Rectal smooth muscle tissue (tissue), 1 donor: ENCODE results near the gene MYO1A.
"Not testable (repeated sequence)": the region's sequence is repeated elsewhere in the genome, so short reads cannot be mapped to it uniquely, and the experiment has no call there.

Source experiments
- H3K27ac ChIP-seq: one replicate; pipeline ENCODE4 v1.7.0; 2013; ENCODE audit warnings: low read depth, low read length, inconsistent platforms
- H3K27me3 ChIP-seq: one replicate; pipeline ENCODE4 v1.7.0; 2013; ENCODE audit warnings: low read length; ENCODE audit not compliant: control insufficient read depth, insufficient read depth
- H3K36me3 ChIP-seq: one replicate; pipeline ENCODE4 v1.7.0; 2013; ENCODE audit warnings: low read length; ENCODE audit not compliant: control insufficient read depth, insufficient read depth
- H3K4me1 ChIP-seq: one replicate; pipeline ENCODE4 v1.7.0; 2013; ENCODE audit warnings: low read length; ENCODE audit not compliant: control insufficient read depth, insufficient read depth
- H3K4me3 ChIP-seq: one replicate; pipeline ENCODE4 v1.7.0; 2013; ENCODE audit warnings: low read length
- H3K9ac ChIP-seq: one replicate; pipeline ENCODE4 v1.7.0; 2013; ENCODE audit warnings: low read length

MYO1A gene

DNA sequence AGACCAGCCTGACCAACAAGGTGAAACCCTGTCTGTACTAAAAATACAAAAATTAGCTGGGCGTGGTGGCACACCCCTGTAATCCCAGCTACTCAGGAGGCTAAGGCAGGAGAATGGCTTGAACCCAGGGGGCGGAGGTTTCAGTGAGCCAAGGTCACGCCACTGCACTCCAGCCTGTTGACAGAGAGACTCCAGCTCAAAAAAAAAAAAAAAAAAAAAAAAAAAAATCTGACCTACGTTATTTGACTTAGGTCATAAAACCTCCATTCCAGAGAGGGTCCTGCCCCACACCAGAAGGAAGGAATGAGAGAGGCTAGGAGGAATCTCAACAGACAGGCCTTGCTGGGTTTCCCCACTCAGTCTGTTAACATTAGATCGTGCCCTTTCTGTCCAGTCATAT lies 31.6 kb downstream of the MYO1A start:
- H3K27me3 ChIP-seq, H3K9ac ChIP-seq, H3K4me3 ChIP-seq, H3K36me3 ChIP-seq, H3K27ac ChIP-seq: not testable (repeated sequence)
- H3K4me1 ChIP-seq, result peaks cover 13% of the 10 kb centered on the region

DNA sequence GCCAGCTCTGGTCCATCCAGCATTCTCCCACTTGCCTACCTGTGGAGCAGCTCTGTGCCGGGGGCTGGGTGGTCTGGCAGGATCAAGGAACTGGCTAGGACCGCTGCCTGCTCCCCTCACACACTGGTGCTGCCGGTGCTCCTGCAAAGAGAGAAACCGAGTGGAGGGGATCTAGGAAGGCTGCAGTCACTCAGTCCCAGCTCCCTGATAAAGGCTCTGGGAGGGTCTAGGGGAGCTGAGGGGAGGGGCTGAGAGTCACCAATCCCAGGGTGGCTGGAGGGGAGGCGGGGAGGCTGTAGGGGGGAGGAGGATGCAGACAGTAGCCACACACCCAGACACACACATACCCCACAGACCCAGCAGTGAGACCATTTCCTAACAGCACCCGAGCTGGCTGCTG lies 33.6 kb downstream of the MYO1A start, which contains the start of gene TAC3:
TAC3 (minus strand) TSS at position 182 of the 400 bp plus-strand sequence. CDS start 732 bp downstream, outside the sequence.
- Histone ChIP-seq H3K27ac (no peak within 1 kb of the TSS), H3K27me3 (no peaks in the 10 kb centered on the region), H3K36me3 (no peaks in the 10 kb centered on the region), H3K4me3 (no peak within 1 kb of the TSS), H3K4me1 (peaks cover 9% of the 10 kb centered on the region), H3K9ac (no peak within 1 kb of the TSS)

DNA sequence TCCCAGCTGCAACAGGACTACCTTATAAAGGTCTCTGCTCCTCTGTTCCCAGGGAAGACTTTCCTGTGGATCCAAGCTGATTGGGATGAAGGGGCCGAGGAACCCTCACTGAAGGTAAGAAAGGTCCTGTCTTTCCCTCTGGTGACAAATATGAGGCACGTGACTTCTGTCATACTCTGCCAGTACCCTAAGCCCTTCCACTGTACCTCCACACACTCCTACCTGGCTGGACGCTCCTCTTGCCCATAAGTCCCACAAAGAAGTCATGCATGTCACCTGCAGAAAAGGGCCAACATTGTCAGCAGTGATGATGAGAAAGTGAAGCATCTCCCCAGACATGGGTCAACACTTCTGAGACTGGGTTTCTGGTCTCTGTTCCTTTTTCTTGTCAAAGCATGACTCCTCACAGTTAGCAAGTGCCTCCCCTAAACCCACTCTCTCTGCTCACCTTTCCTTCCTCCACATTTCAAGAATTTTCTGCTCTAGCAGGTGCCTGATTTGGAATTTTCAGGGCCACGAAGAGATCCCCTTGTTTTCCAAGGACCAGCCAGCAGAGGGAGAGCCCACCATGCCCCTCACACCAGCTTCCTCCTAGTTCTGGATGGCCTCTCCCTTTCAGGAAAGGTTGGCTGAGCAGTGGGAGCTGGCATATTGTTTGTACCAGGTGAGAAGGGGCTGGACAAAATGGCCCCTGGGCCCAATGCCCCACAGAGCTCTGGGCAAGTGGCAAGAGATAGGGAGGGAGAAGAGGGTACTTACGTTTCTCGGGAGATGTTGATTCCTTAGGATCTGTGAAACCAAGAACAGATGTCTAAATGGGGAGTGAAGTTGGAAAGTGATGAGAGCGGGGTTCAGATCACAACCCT lies 37.1 kb downstream of the MYO1A start:
- Histone ChIP-seq H3K27me3 (no peaks in the 10 kb centered on the region), H3K36me3 (no peaks in the 10 kb centered on the region), H3K4me1 (peaks cover 10% of the 10 kb centered on the region), H3K4me3 (no peak overlapping the region), H3K27ac (no peak overlapping the region), H3K9ac (no peak overlapping the region)

DNA sequence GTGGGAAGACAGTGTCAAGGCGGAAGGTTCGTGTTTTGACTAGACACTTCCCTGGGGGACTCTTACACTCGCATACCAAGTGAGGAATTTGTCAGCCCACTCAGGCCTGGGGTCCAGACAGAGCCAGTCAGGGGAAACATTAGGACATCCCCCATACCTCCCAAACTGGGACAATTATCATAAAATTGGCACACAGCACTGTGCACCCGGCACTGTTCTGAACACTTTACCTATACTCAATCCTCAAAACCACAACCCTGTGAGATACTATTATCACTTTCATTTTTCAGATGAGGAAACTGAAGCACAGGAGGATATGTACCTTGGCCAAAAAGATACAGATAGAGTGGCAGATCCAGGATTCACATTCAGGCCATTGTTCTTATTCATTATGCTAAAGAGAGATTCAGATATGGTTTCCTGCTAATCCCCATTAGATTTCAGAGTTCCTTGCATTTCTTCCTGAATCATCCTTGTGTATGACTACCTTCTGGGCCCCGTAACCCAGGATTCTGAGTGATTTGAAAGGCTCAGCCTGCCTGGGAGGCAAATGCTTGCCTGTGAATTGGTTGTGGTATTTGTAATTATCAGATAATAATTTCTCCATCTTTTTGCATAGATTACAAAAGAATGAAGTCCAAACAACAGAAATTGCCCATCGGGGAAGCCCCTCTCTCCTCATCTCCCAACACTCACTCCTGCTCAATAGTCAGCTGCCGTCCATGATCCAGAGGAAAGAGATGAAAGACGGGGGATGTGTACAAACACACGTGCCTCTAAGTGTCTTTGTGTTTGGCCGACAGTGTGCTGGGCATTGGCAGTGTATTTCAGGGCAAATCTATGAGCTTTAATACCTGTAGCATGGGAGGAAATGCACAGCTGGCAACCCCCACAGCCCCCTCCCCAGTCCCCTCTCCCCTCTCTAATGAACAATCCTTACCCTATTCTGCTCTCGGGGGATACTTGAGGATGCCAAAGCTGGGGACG lies 38.2 kb downstream of the MYO1A start:
- Histone ChIP-seq H3K27ac (no peak overlapping the region), H3K4me1 (peaks cover 11% of the 10 kb centered on the region), H3K4me3 (no peak overlapping the region), H3K36me3 (no peaks in the 10 kb centered on the region), H3K9ac (no peak overlapping the region), H3K27me3 (no peaks in the 10 kb centered on the region)

DNA sequence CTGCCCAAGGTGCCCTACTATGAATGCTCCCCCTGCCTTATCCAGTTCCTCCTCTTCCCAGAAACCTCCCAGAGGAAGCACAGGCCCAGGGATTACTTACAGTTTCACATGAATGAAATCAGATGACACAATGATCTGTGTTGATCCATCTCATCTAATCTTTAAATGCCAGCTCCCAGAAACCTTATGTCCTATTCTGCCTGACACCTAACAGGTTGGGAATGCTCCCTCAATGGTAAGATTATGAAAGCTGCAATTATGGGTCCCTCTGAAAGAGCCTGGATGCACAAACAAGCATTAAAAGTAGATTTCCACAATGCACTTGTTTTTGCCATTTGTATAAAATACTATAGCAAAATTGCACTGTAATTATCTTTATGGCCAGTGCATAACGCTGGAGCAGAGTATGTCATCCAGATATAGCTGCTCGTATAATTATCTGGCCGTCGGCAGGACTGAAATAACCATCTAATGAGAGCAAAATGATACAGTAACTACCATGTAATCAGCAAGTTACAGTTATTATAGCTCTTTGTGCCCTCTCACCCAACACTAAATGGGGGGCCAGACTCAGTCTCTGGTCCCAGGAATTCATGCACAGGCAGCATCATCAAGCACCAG lies 39.2 kb downstream of the MYO1A start:
- Histone ChIP-seq H3K36me3 (no peaks in the 10 kb centered on the region), H3K4me1 (peaks cover 13% of the 10 kb centered on the region), H3K9ac (no peak overlapping the region), H3K4me3 (no peak overlapping the region), H3K27ac (no peak overlapping the region), H3K27me3 (no peaks in the 10 kb centered on the region)

DNA sequence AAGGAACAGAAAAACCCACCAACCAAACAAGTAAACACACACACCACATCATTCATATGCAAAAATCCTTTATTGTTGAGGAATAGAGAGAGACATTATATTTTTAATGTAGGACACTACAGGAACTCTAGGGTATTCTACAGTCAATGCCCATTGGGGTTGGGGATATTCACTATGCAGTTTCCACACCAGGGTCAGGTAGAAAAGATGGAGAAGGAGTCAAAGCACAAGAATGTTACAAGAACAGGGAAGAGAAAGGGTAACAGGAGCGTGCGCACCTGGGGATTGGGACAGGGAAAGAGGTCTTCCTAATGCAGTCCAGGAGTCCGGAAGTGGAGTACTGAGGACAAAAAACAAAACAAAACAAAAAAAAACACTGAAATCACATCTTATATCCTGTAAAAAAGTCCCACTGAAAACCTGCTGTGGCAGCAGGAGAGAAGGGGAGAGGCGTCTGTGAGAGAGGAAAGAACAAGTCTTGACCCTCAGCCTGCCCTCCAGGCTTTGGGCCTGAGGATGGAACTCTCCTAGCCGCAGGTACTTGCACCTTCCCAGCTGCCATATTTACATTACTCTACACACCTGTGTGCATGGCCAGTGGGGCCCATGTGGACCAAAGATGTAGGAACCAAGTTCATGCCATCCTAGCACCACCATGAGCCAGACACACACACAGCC lies 39.8 kb downstream of the MYO1A start:
- Histone ChIP-seq H3K36me3 (no peaks in the 10 kb centered on the region), H3K4me3 (no peak overlapping the region), H3K27ac (no peak overlapping the region)

DNA sequence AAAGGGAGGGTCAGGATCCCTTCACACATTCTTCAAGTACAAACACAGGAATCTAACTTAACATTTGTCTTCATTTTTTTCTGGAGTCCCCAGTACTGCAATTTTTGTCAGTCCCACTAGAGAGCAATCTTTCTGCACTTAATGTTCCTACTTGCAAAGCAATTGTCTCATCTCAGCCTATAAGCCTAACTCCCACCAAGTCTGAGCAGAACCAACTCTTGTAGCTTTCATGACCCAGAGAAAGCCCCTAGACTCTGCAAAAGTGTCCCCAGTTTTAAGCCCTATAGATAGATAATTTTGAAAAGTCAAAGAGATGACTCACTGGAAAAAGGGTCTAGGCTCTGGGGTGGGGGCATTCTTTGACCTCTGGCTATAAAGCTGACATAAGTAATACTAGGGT lies 41.8 kb downstream of the MYO1A start:
- Histone ChIP-seq H3K27me3 (no peaks in the 10 kb centered on the region), H3K9ac (no peak overlapping the region), H3K27ac (peak overlapping the region; percentile 25), H3K4me3 (no peak overlapping the region), H3K4me1 (peaks cover 13% of the 10 kb centered on the region), H3K36me3 (peaks cover 10% of the 10 kb centered on the region)

More for the DNA sequence above, 39.8 kb downstream of the MYO1A start:
- H3K4me1 ChIP-seq, result peaks cover 13% of the 10 kb centered on the region
- no peak overlapping the region for H3K9ac ChIP-seq
- no peaks in the 10 kb centered on the region for H3K27me3 ChIP-seq

DNA sequence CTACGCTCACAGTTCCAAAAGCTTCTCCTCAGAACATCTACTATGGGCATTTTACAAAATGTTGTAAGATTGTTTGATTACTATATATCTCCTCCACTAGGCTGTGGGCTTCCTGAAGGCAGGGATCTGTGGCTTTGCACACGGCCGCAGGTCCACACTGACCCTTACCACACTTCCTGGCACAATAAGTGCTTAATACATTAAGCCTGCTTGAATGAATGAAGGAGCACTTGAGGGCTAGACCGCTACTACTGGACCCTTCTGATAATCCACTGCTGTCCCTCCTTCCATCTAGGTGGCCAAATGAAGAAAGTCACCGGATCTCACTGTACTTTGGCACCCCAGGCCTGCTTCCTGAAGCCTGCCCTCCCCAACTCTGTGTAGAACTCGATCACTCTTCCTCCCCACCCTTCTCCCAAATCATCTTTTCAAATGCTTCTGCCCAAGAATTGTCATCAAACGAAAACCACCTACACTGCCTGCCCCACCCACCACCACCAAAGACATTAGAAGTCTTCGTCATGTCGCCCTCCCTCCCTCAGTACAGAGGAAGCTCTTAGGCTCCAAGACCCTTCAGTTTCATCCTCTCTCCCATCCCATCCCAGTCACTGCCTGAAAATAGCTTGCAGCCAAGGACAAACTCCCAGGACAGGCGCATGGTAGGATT lies 43.0 kb downstream of the MYO1A start:
- H3K9ac ChIP-seq, result peak overlapping the region; percentile 59
- peaks cover 16% of the 10 kb centered on the region for H3K36me3 ChIP-seq
- peaks cover 13% of the 10 kb centered on the region for H3K4me1 ChIP-seq
- H3K27ac ChIP-seq, result peak overlapping the region; percentile 38
- peak overlapping the region; percentile 56 for H3K4me3 ChIP-seq
- no peaks in the 10 kb centered on the region for H3K27me3 ChIP-seq

DNA sequence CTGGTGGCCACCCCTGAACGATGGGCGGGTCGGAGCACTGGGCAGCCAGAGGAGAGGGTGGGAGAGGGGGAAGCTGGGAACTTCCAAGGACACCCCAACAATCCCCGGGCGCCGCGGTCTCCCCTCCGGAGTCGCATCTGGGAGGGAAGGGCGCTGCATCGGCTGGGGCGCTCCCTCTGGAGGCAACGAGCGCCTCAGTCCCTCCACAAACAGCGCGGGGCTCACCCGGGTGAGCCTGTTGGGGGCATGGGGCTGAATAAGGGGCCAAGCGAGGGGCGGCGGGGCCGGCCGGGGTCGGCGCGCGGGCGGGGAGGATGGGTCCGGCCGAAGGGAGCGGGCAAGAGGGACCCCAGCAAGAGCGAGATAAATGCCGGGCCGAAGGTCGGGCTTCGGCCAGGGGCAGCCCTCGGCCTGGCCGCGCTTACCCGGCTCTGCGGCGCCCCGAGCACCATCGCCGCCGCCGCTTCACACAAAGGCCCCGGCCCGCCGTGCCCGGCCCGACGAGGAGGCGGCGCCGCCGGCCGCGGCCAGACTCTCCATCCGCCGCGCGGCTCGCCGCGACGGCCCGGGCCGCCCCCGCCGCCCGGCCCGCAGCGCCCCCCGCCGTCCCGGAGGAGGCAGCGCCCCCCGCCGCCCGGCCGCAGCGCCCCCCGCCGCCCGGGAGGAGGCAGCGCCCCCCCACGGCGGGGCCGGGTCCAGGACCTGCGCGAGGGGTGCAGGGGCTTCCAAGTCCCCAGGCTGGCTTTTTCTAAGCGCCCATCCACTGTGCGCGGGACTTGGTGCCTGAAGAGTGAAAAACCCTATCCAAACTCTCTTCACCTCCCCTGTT lies 43.7 kb downstream of the MYO1A start, which contains the start of gene ZBTB39:
ZBTB39 (minus strand) TSS at position 567 of the 829 bp plus-strand sequence. CDS start 1,629 bp downstream, outside the sequence.
- H3K27ac ChIP-seq, result peak within 1 kb of the TSS; percentile 66
- peaks cover 13% of the 10 kb centered on the region for H3K4me1 ChIP-seq
- peak within 1 kb of the TSS; percentile 59 for H3K9ac ChIP-seq
- H3K27me3 ChIP-seq, result no peaks in the 10 kb centered on the region
- peaks cover 16% of the 10 kb centered on the region for H3K36me3 ChIP-seq
- peak within 1 kb of the TSS; percentile 62 for H3K4me3 ChIP-seq

DNA sequence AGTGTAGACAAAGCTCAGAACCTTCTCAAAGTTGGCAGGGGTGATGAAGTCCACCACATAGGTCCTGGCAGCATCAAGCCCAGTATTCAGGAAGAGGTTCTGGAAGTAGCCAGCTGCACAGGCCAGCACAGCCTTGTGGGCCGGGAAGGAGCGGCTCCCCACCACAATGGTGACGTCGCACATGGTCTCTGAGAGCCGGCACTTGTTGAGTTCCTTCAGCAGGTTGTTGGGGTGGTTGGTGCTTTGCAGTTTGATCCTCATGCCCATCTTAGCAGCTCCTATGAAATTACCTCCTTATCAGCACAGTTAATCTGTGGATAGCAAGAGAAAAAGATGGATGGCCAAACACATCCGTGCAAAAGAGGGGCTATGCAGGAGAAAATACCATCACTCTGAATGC lies 45.3 kb downstream of the MYO1A start:
- Histone ChIP-seq H3K4me3 (no peak overlapping the region), H3K9ac (no peak overlapping the region), H3K27me3 (no peaks in the 10 kb centered on the region), H3K4me1 (peaks cover 13% of the 10 kb centered on the region), H3K27ac (no peak overlapping the region), H3K36me3 (peaks cover 16% of the 10 kb centered on the region)
